ENCODE results near the gene RGSL1.

DNA sequence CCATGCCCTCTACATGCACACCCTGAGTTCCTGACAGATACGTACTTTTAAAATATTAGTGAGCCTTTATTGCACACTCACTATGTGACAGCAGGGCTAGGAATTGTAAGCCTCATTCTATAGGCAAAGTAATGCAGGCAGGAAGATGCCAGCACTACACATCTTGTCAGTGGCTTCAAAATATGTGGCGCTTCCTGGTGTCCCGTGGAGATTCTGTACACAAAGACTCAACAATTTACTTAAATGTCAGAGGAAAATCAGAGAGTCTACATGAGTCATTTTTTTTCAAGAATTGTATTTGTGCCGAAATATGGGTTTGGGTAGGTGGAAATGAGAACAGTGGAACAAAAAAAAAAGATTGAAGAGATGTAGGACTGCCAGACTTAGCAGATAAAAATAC lies 111.5 kb downstream of the RGSL1 start:
- no peak for TF ChIP-seq EZH2 (IDR thresholded peaks at IDR 0.05; ENCODE audit: low read length, missing control alignments)
- TF ChIP-seq, protein P1, sequence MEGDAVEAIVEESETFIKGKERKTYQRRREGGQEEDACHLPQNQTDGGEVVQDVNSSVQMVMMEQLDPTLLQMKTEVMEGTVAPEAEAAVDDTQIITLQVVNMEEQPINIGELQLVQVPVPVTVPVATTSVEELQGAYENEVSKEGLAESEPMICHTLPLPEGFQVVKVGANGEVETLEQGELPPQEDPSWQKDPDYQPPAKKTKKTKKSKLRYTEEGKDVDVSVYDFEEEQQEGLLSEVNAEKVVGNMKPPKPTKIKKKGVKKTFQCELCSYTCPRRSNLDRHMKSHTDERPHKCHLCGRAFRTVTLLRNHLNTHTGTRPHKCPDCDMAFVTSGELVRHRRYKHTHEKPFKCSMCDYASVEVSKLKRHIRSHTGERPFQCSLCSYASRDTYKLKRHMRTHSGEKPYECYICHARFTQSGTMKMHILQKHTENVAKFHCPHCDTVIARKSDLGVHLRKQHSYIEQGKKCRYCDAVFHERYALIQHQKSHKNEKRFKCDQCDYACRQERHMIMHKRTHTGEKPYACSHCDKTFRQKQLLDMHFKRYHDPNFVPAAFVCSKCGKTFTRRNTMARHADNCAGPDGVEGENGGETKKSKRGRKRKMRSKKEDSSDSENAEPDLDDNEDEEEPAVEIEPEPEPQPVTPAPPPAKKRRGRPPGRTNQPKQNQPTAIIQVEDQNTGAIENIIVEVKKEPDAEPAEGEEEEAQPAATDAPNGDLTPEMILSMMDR (conservative IDR thresholded peaks at IDR 0.05 in 1 of 2, IDR thresholded peaks at IDR 0.05 in 1 of 2; ENCODE audit: low read depth in 1 of 2, low read length in 2 of 2), result no peak

Data from fibroblast of lung (primary cell).